Measurements from ENCODE around the gene FRMPD3.

The FRMPD3 gene

GRCh38 chrX:107429090-107429489, 20.4 kb upstream of the FRMPD3 start:
- no peaks in the 10 kb centered on the region for H3F3A ChIP-seq (ENCODE audit: control insufficient read depth, insufficient read depth)
- H3K9me3 ChIP-seq (ENCODE audit: control insufficient read depth, insufficient read depth, low read length) = no peaks in the 10 kb centered on the region
- no peak overlapping the region for H3K4me3 ChIP-seq (ENCODE audit: low read length)
- no peaks in the 10 kb centered on the region for H3K27me3 ChIP-seq (ENCODE audit: control insufficient read depth, low read length)
- H3K4me1 ChIP-seq (ENCODE audit: control insufficient read depth, low read length) = no peaks in the 10 kb centered on the region
- no peaks in the 10 kb centered on the region for H3K79me2 ChIP-seq (ENCODE audit: control insufficient read depth, low read length)
- no peak overlapping the region for H3K27ac ChIP-seq (ENCODE audit: low read depth, low read length)
- no peaks in the 10 kb centered on the region for H3K9me2 ChIP-seq (replicated peaks; ENCODE audit: control insufficient read depth, low read length)
- no peak overlapping the region for H3K4me2 ChIP-seq (ENCODE audit: low read length)
- H3K36me3 ChIP-seq (ENCODE audit: control insufficient read depth, low read length) = no peaks in the 10 kb centered on the region
- TF ChIP-seq CTCF (IDR thresholded peaks at IDR 0.05; ENCODE audit: low read depth, low read length, poor library complexity, severe bottlenecking) = peak; percentile 51
- TF ChIP-seq EZH2phosphoT487 (IDR thresholded peaks at IDR 0.05; ENCODE audit: borderline replicate concordance, low read length) = no peak
- H4K20me1 ChIP-seq (ENCODE audit: control insufficient read depth, insufficient read depth, low read depth, low read length) = no peaks in the 10 kb centered on the region

- Histone ChIP-seq H3K9me3 (ENCODE audit: control insufficient read depth, insufficient read depth, low read length) (no peaks in the 10 kb centered on the region), H3K4me1 (ENCODE audit: control insufficient read depth, low read length) (peaks cover 54% of the 10 kb centered on the region), H3K36me3 (ENCODE audit: control insufficient read depth, low read length) (no peaks in the 10 kb centered on the region), H3K9me2 (replicated peaks; ENCODE audit: control insufficient read depth, low read length) (no peaks in the 10 kb centered on the region), H3K27ac (ENCODE audit: low read depth, low read length) (peak overlapping the region; percentile 69), H3K79me2 (ENCODE audit: control insufficient read depth, low read length) (no peaks in the 10 kb centered on the region), H4K20me1 (ENCODE audit: control insufficient read depth, insufficient read depth, low read depth, low read length) (no peaks in the 10 kb centered on the region), H3K27me3 (ENCODE audit: control insufficient read depth, low read length) (no peaks in the 10 kb centered on the region), H3K4me2 (ENCODE audit: low read length) (peak overlapping the region; percentile 76), H3F3A (ENCODE audit: control insufficient read depth, insufficient read depth) (no peaks in the 10 kb centered on the region), H3K4me3 (ENCODE audit: low read length) (peak overlapping the region; percentile 57)
- TF ChIP-seq EZH2phosphoT487 (IDR thresholded peaks at IDR 0.05; ENCODE audit: borderline replicate concordance, low read length) = no peak
These were observed 9.3 kb upstream of the FRMPD3 start for GRCh38 chrX:107440187-107440586.

- peak overlapping the region; percentile 69 for H3K27ac ChIP-seq (ENCODE audit: low read depth, low read length)
- H3K79me2 ChIP-seq (ENCODE audit: control insufficient read depth, low read length) = no peaks in the 10 kb centered on the region
- H3K27me3 ChIP-seq (ENCODE audit: control insufficient read depth, low read length) = no peaks in the 10 kb centered on the region
- no peaks in the 10 kb centered on the region for H3F3A ChIP-seq (ENCODE audit: control insufficient read depth, insufficient read depth)
- TF ChIP-seq EZH2phosphoT487 (IDR thresholded peaks at IDR 0.05; ENCODE audit: borderline replicate concordance, low read length) = no peak
- no peak for TF ChIP-seq CTCF (IDR thresholded peaks at IDR 0.05; ENCODE audit: low read depth, low read length, poor library complexity, severe bottlenecking)
- H3K4me3 ChIP-seq (ENCODE audit: low read length) = peak overlapping the region; percentile 57
- H4K20me1 ChIP-seq (ENCODE audit: control insufficient read depth, insufficient read depth, low read depth, low read length) = no peaks in the 10 kb centered on the region
- H3K9me3 ChIP-seq (ENCODE audit: control insufficient read depth, insufficient read depth, low read length) = no peaks in the 10 kb centered on the region
- H3K36me3 ChIP-seq (ENCODE audit: control insufficient read depth, low read length) = no peaks in the 10 kb centered on the region
- H3K4me2 ChIP-seq (ENCODE audit: low read length) = peak overlapping the region; percentile 76
- no peaks in the 10 kb centered on the region for H3K9me2 ChIP-seq (replicated peaks; ENCODE audit: control insufficient read depth, low read length)
- H3K4me1 ChIP-seq (ENCODE audit: control insufficient read depth, low read length) = peaks cover 55% of the 10 kb centered on the region
These were observed 8.8 kb upstream of the FRMPD3 start for GRCh38 chrX:107440692-107441091.

GRCh38 chrX:107442914-107443527, 6.4 kb upstream of the FRMPD3 start:
- Histone ChIP-seq H3K4me3 (ENCODE audit: low read length) (no peak overlapping the region), H4K20me1 (ENCODE audit: control insufficient read depth, insufficient read depth, low read depth, low read length) (no peaks in the 10 kb centered on the region), H3K27ac (ENCODE audit: low read depth, low read length) (no peak overlapping the region), H3K9me2 (replicated peaks; ENCODE audit: control insufficient read depth, low read length) (no peaks in the 10 kb centered on the region), H3F3A (ENCODE audit: control insufficient read depth, insufficient read depth) (peaks cover 12% of the 10 kb centered on the region; the same call in 1 of the 2 replicates), H3K4me2 (ENCODE audit: low read length) (no peak overlapping the region), H3K27me3 (ENCODE audit: control insufficient read depth, low read length) (no peaks in the 10 kb centered on the region), H3K4me1 (ENCODE audit: control insufficient read depth, low read length) (peaks cover 70% of the 10 kb centered on the region), H3K9me3 (ENCODE audit: control insufficient read depth, insufficient read depth, low read length) (no peaks in the 10 kb centered on the region), H3K79me2 (ENCODE audit: control insufficient read depth, low read length) (no peaks in the 10 kb centered on the region), H3K36me3 (ENCODE audit: control insufficient read depth, low read length) (no peaks in the 10 kb centered on the region)
- no peak for TF ChIP-seq EZH2phosphoT487 (IDR thresholded peaks at IDR 0.05; ENCODE audit: borderline replicate concordance, low read length)
- TF ChIP-seq CTCF (IDR thresholded peaks at IDR 0.05; ENCODE audit: low read depth, low read length, poor library complexity, severe bottlenecking) = no peak

Measured in DOHH2 (cell line).